Hypothalamus (tissue), 51 donors: ENCODE data around the gene TRAF3IP1.
"Not testable (repeated sequence)": the region's sequence is repeated elsewhere in the genome, so short reads cannot be mapped to it uniquely, and the experiment has no call there.

Experiments
- DNase-seq, 51 donors: peaks; one replicate each; lab custom pipeline; 2025; lab: John Stamatoyannopoulos, UW

TRAF3IP1 gene

DNA sequence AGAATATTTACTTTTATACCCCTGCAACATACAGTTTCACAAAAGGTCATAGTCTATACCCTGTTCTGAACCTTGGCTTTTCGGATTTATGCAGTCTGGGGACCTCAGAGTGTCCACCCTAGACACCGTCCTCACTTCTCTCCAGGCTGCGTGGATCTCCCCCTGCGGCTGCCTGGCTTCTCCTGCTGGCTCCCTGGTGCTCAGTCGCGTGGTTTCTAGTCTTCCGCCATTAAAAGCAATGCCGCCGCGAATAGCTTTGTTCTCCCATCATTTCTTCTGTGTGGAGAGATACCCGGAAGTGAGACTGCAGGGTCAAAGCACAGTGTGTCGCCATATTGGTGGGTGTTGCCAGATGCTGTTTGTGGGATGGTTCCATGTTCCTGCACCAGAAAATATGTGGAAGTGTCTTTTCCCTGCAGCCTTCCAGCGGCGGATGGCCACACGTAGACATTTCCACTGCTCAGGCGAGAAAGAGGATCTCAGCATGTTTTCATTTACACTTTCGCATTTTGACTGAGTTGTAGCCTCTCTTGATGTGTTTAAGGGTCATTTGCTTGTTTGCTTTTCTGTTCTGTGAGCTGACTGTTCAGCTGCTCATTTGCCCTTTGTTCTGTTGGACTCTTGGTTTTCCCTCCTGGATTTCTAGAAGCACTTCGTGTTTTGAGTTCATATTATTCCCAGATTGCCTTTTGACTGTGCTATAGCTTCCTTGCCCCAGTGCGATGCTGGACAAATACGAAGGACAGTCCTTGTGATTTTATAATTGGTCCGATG lies 83.5 kb downstream of the TRAF3IP1 start:
- no peak for DNase-seq

DNA sequence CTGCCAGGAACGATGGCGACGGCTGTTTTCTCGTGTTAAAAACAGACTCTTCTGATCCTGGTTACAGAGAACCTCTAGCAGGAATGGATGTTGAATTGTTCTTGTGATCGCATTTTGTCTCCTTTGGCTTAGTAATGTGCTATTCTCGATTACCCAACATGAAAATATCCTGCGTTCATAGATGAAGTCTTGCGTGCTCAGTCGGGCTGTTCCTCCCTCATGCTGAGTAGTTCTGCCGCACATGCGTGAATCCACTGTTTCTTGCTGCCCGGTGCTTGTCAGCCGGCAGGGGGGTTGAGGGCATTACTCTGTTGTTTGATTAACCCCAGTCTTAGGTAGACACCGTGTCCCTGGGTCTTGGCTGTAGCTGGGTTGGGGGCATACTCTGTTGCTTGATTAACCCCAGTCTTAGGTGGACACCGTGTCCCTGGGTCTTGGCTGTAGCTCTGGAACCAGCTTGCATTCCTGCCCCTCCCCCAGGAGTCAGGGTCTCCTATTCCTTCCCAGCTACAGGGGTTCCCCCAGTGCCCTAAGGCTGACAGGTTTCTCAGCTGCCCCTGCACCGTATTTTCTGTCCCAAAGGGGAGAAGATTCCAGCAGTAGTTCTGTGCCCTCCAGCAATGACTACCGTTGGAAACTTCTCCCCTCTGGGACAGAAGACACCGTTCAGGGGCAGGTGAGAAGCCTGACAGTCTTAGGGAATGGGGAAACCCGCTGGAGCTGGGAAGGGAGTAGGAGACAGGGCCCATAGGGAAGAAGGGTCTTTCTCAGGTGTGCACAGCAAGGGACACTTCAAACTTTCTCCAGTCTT lies 84.3 kb downstream of the TRAF3IP1 start:
- DNase-seq, result no peak

DNA sequence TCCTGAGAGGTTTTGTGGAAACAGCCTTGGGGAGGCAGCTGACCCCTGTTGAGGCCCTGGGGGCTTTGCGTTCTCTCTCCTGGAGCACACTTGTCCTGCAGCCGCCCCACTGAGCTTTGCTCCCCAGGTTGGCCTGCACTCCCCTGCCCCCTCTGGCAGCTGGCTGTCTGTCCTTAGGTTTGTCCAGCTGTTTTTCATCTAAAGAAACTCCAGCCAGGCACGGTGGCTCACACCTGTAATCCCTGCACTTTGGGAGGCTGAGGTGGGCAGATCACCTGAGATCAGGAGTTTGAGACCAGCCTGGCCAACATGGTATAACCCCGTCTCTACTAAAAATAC lies 84.9 kb downstream of the TRAF3IP1 start:
- not testable (repeated sequence) for DNase-seq

DNA sequence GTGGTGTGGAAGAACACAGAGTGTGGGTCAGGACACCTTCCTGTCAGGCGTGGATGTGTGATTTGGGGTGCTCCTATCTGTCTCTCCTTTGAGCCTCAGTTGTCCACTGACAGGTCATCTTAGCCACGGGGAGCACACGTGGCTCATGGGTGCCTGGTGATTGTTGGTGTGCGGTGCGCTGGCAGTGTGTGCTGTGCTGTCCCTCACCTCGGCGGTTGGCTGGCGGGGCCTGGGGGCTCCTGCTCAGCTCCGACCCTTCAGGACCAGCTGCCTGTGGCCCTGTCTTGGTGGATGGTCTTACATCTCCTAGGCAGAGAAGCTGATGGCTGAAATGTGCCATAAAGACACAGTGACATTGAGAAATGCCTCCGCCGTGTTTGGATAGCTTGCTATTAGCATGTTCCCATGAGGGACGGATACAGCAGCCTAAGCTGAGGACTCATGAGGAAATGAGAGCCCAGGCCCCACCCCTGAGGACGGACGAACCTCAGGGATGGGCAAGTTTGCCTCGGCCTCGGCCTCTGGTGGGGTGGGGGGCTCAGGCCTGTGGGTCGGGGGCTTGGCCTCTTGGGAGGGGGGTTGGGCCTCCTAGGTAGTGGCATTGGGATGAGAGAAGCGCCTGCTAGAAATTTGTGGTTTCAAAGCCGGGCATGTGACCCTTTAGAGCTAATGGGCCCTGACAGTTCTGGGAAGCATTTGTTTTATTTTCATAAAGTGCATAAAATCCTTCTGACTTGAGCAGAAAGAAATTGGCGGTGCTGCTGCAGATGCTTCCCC lies 86.1 kb downstream of the TRAF3IP1 start:
- no peak for DNase-seq

DNA sequence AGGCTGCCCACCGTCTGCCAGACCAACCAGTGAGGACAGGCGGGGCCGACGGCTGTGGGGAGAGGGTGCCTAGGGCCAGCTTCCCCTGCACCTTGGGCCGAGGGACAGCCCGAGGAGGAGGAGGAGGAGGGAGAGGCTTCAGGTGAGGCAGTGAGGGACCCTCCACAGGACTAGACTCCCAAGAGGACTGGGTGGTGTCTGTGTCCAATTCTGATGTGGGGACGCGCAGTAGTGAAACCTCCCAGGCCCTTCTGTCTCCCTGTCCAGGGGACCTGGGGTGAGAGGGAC lies 86.6 kb downstream of the TRAF3IP1 start:
- no peak for DNase-seq

DNA sequence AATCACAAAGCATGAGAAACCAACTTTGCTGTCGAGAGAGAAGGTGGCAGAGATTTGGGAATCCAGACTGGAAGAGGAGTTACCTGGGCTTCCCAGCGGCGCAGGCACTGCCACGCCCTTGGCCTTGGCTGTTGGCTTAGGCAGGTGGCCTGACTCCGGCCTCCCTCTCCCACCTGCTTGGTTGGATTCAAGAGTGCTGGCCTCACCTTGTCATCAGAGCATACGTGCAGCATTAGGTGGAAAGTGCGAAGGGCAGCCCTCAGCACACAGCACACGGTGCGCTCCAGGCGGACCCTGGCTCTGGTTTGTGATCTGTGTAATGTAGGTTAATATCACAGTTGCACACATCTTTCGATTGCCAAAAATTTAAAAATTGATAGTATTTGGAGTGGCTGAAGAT lies 87.2 kb downstream of the TRAF3IP1 start:
- no peak for DNase-seq

DNA sequence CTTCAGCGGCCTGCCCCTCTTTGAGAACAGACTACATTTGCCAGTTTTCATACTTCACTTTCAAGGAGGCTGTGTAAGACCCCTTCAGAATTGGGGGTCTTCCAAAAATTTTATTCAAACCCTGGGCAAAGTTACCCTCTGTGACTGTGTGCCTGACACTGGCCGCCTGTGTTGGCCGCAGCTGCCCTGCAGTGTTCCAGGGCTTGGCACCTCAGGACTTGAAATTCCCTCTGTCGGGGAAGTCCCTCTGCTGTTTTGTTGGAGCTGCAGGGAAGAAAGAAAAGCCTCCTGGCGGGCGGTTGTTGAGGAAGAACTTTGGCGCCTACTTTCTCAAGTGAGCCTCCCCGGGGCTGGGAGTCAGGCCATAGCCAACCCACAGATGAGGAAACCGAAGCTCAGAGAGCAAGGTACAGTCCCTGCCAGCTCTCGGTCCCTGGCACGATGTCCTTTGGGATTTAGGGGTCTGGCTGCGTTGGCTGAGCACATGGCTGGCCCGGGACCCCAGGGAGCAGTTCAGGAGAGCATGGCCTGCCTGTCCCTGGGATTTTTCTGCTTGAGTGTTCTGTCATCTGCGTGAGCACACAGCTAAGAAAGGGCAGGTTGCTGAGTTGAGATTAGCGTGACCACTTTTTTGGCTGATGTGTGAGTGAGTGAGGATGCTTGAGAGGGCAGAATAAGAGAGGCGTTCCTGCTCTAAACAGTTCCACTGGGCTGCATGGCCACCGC lies 88.5 kb downstream of the TRAF3IP1 start:
- DNase-seq, result no peak

DNA sequence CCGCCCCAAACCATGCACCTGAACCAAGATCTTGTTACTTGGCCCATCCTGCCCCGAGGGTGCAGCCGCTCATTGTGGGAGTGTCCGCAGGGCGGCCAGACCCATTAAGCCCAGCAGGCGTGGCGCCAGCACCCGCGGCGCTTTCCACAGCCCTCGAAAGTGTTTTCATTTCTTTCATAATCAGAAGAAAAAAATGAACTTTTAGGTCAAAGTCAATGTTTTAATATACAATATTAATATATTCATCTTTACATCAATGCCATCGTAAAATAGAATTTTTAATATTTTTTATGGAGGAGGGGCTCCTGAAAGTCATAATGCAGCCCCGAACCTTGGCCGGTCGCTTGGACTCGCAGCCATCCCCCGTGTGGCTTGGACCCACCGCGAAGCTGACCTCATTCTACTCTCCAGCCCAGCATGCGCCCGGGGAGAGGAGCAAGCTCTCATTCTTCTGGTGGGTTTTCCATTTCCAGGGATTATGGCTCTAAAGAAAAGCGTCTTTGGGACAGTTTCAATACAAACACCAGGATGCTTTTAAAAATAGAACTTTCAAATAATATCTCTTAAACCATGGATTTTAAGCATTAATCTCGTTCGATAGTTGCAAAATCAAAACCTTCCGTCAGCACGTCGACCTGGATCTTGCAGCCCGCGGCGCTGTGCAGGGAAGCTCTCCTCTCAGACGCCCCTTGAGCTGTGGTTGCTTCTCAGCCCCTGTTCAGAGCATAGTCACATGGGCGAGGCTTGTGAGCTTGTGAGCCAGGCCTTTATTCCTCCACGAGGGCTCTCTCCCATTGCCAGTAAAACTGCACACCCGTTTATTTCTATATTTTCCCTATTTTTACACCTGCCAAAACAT lies 89.3 kb downstream of the TRAF3IP1 start:
- no peak for DNase-seq

DNA sequence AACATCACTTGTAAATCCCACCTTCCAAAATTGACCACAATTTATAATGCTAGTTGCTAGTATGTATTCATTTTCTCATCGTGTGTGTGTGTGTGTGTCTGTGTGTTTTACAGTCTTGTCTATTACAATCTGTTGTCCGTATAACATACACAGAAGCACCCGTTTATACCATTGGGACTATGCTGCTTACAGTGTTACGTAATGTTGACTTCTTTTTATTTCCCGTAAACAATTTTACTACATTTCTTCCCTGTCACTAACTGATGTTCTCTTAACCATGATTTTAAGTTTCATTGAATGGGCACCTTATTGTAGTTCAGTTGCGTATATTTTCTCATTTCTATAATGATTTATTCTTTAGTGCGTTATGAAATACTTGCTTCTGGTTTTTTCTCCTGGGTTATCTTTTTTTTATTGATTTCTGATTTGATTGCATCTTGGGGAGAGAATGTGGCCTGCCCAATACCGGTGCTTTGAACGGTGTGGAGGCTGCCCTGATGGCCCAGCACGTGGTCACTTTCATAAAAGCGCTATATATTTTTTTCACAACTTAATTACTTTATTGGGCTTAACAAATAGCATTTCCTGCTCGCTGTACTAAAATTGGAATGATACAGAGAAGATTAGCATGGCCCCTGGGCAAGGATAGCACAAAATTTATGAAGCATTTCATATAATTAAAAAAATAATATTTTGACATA lies 91.9 kb downstream of the TRAF3IP1 start:
- no peak for DNase-seq

DNA sequence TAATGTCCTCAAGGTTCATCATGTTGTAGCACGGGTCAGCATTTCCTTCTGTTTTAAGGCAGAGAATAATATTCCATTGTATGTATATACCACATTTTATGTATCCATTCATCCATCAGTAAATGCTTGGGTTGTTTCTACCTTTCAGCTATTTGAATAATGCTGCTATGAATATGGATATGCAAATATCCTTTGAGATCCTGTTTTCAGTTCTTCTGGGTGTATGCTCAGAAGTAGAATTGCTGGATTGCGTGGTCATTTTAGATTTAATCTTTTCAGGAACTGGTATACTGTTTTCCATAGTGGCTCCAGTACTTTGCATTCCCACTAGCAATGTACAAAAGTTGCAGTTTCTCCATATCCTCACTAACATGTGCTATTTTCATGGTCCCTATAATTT lies 93.0 kb downstream of the TRAF3IP1 start:
- DNase-seq, result no peak

DNA sequence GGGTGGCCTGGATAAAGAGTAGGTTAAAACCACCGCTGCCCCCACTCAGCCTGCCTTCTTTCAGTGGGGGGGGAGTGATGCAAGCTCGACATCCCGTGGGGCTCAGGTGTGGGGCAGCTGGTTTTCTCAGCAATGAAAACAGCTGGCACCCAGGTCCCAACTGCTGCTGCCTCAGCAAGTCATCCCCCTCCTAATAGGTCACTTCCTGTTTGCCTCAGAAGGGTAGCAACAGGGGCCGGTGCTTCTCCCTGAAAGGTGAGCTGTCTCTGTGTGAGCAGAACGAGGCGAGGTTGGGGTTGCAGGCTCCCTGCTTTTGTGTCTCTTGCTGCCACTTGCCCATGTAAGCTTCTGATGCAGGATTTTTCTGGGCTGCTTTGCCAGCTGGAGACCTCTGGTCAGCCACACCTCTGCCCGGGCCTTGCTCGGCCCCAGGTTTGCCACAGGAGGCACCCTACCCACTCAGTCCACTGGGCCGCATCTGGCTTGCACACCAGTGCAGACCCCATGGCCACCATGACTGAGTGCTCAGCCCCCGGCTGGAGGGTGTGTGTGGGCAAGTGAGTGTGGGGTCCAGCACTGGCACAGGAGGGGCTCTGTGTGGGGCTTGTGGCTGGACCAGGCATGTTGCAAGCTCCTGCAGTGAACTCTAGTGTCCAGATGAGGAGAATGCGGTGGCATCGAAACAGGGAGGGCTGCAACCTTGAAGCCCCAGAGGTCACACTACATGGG lies 94.9 kb downstream of the TRAF3IP1 start:
- DNase-seq, result no peak

DNA sequence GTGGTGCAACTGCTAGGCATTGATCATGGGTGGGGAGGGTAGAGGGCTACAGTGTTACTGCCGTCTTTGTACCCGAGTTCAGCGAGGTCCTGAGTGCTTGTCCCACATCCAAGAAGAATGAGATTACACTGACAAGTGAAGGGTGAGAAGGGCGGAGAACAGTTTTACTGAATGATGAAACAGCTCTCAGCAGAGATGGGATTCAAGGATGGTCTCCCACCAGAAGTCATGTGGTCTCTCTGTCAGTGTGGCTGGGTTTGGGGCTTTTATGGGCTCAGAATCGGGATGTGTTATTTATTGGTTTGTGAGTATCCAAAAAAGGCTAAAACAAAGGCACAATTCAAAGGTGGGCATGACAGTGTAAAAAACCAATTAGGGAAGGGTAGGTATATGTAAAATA lies 95.6 kb downstream of the TRAF3IP1 start:
- DNase-seq, result no peak

DNA sequence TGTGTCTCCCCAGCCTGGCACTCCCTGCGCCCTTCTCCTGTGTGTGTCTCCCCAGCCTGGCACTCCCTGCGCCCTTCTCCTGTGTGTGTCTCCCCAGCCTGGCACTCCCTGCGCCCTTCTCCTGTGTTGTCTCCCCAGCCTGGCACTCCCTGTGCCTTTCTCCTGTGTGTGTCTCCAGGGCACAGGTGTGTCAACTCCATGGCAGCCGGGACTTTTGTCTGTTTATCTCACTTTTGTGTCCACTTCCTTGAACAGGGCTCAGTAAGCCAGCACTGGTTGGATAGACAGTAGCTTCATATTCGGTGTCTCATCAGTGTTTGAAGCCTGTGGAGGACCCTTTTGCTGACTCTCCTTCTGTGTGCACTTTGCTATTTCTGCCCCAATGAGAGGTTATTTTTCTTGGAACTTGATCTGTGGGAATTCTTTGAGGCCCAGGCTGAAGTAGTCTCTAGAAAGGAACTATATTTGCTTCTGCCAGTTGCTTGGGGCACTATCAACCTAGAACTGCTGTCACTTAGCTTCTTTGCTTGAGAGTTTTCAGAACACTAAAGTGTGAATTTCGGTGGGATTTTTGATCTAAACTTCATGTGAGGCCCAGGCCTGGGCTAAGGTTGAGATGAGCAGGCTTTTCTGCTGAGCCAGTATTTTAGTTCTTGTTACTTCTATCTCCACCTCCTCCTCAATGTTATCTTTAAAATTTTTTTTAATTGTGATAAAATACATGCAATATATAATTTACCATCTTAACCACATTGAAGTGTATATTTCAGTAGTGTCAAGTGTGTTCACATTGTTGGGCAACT lies 98.1 kb downstream of the TRAF3IP1 start:
- DNase-seq, result no peak

DNA sequence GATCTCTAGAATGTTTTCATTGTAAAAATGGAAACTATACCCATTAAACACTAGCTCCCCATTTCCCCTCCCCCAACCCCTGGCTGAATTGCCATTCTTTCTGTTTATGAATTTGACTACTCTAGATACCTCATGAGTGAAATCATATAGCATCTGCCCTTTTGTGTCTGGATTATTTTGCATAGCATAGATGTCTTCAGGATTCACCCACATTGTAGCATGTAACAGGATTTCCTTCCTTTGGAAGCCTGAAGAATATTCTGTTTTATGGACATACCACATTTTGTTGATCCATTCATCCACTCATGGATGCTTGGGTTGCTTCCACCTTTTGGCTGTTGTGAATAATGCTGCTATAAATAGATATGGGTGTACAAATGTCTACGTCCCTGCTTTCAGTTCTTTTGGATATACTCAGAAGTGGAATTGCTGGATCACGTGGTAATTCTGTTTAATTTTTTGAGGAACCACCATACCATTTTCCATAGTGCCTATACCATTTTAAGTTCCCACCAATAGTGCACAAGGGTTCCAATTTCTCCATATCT lies 98.8 kb downstream of the TRAF3IP1 start:
- DNase-seq, result no peak

DNA sequence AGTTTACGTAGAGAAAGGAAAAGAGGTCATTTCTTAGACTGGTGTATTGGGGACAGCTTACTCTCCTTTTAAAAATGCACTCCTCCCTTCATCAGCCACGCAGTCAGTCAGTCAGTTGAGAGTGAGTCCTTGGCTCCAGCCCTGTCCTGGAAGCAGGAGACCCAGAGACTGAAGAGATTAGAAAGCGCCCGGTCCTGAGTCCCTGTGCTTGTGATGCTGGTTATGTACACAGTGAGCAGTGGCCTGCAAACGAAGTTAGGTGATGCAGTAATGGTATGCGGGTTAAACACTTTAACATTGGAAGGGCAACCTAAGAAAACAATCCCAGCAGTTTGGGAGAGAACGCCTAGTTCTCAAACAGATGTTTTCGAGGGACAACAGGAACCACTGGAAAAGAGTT lies 100.1 kb downstream of the TRAF3IP1 start:
- no peak for DNase-seq

DNA sequence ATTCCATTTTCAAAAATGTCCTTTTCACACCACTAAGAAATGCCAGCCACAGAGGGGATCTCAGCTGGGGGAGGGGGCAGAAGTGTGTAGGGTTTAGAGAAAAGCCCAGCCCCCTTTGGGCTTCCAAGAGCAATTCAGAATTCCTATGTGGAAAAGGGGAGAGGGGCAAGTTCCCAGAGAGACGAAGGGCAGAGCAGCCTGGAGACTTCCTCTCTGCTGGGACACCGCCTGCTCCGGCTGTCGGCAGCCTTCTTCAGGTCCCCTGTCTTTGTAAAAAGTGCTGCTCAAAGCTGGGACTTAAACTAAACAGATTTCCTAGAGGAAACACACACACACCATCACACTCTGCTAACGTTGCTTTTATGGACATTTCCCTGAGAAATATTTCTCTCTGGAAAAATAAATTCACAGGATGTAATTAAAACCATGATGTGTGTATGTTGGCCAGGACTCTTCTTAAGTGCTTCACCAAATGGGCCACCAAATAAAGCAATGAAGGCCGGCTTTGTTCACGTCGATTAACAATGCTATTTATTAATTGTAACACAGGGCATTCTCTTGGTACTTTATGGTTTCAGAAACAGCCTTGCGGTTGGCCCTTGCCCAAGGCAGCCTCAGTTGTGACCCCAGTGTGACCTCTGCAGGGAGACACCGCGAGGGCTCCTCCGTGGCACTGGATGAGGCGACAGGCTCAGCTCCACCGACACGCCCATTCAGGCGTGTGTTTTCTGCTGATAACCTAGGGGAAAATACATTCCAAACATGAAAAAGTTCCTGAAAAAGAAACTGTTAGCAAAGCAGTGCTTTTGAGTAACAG lies 100.8 kb downstream of the TRAF3IP1 start:
- no peak for DNase-seq

DNA sequence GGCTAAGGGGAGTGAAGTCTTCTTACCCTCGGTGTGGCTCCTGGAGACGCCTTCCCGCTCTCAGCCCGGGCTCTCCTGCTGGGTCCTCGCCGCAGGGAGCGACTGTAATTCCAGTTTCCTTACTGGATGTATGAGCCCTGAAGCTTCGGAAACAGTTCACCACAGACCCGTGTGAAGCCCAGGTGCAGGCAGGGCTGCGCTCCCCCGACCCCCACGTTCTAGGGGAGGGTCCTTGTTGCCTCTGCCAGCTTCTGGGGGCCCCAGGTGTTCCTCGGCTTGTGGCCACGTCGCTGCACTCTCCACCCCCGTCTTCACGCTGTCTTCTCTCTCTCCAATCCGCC lies 101.3 kb downstream of the TRAF3IP1 start:
- no peak for DNase-seq
